GM19438 (cell line): Measurements from ENCODE around the gene TOMM5.
"Not testable (repeated sequence)": the region's sequence is repeated elsewhere in the genome, so short reads cannot be mapped to it uniquely, and the experiment has no call there.

Source experiments
- ATAC-seq: cut with Tn5 transposase; IDR thresholded peaks from one replicate; pipeline ENCODE4 v1.9.1; 2021; ENCODE audit warnings: low read depth; ENCODE audit not compliant: unreplicated experiment

Gene TOMM5

DNA sequence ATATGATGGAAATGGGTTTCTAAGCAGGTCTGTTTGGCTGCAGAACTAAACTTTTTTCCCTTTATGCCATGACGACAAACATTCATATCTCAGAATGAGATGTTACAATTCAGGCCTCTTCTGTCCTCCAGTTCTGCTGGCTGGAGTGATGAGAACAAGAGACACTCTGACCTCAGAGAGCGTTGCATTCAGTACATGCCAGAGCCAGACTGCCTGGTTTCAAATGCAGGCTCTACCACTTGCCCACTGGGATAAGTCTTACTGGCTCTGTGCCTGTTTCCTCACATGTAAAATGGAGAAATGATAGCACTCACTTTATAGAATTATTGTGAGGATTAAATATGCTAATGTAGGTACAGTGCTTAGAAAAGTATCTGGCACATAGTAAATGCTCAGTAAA, 24.8 kb upstream of the TOMM5 start:
- ATAC-seq = no peak

DNA sequence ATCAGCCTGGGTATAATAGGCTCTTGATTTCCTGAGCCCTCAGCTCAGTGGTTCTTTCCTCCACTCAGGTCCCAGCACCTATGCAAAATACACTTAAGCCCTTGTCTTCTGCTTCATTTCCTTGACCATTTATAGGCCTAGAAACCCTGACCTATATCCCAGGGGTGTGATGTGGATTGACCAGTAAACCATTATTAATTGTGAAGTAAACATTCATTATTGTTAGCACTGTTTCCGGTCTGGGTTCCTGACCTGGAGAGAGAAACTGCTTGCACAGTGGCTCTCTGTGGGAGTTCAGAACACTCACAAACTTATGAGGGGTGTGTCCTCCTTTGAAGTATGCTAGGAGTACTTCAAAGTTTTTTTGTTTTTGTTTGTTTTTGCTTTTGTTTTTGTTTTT, 19.6 kb upstream of the TOMM5 start:
- ATAC-seq = no peak

GRCh38 chr9:37611014-37611413, 18.6 kb upstream of the TOMM5 start:
- ATAC-seq = no peak

DNA sequence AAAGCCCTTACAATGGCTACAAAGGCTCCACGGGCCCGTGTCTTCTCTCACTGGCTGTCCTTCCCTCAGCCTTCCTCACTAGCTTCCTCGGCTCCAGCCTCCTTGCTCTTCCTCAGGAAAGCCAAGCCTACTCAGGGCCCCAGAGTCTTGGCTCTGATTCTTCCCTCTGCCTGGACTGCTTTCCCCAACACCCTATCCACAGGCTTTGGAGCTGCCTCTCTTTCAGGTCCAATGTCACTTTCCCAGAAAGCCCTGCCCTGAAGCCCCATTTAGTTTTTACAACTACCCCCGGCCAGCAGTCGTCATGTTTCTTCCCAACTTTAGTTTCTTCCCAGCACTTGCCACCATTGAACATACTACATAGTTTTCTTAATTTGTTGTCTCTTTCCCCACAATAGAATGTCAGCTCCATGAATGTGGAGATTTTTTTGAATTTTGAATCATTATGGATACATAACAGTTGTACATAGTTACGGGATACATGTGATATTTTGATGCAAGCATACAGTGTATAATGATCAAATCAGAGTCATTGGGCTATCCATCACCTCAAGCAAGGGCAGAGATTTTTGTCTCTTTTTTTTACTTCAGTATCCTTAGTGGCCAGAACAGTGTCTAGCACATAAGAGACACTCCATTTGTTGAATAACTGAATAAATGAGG, 17.5 kb upstream of the TOMM5 start:
- ATAC-seq = no peak

- ATAC-seq = no peak
Measured at GRCh38 chr9:37608250-37608649, 15.9 kb upstream of the TOMM5 start.

DNA sequence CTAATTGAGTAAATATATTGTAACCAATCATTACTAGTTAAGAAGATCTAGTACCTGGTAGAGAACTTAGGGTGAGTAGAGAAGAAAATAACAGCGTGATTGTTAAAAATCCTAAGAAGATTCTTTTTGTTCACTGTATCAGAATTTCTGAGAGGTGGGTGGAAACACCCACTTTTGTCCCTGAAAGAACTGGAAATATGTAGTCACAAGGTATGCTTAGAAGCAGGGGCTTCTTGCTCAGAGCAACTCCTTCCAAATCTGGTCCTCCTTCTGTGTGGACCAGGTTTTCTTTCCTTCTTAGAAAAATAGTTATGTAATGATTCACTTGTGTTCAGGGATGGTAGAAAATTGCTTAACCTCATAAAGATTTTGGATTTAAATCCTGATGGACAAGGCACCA, 11.9 kb upstream of the TOMM5 start:
- ATAC-seq = no peak

DNA sequence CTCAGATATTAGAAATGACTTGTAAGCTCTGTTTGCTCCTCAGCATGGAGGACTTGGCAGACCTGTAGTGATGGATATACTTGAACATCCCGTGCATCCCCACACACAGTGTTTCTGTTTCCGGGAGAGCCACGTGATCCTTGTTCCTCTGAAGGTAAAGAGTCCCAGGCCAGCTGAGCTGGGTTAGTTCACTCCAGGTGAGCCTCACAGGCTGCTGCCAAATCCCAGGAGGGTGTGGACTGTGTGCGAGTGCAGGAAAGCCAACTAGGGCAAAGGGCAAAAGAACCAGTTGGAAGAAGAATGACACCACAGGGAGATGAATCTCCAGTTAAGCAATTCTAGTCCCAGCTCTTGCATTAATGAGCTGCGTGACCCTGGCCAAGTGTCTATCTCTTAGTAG, 10.4 kb upstream of the TOMM5 start:
- ATAC-seq = no peak

DNA sequence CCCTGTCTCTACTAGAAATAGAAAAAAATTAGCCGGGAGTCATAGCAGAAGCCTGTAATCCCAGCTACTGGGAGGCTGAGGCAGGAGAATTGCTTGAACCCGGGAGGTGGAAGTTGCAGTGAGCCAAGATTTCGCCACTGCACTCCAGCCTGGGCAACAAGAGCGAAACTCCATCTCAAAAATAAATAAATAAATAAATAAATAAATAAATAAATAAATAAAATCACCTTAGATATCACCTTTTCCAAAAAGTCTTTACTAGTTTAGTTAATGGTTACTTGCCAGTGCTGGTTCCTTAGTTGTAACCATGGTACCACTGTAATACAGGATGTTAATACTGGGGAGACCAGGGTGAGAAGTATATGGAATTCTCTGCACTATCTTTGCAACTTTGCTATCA, 9.7 kb upstream of the TOMM5 start:
- not testable (repeated sequence) for ATAC-seq

- ATAC-seq = no peak
Measured at GRCh38 chr9:37596504-37596903, 4.1 kb upstream of the TOMM5 start.

GRCh38 chr9:37593883-37594448, 1.6 kb upstream of the TOMM5 start:
- ATAC-seq = no peak

- no peak for ATAC-seq
Measured at GRCh38 chr9:37587521-37587920, 4.9 kb downstream of the TOMM5 start.

GRCh38 chr9:37583522-37584121, 8.8 kb downstream of the TOMM5 start:
- no peak for ATAC-seq

DNA sequence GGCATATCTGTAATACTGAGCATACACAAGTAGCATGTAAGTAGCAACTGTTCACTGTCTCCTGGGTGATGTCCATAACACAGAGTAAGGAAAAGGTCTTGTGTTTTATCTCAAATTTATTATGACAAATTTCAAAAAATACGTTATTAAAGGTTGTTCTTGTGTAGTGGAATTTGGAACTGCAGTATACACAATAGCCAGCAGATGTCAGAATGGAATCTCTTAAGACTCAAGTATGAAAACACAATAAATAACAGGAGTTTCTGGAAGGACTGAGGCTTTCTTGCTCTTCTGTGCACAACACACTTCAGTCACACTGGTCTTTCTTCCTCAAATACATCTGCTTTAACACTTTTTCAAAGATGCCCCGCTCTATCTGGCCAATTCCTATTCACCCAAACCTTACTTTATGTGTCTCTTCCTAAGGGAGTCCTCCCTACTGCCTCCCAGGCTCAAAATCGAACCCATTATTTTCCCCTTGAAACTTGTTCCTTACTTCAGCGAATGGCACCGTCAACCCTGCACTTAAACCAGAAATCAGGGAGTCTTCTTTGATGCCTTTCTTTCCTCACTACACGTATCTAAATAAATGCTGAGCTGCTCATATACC, 9.7 kb downstream of the TOMM5 start:
- no peak for ATAC-seq

GRCh38 chr9:37575921-37576721, 16.3 kb downstream of the TOMM5 start, which contains the start of gene FBXO10:
Gene FBXO10, minus strand, starts transcription at chr9:37576380. Its CDS starts 34,612 bp downstream, at chr9:37541768.
- ATAC-seq = peak; percentile 78

- ATAC-seq = peak; percentile 45
Measured at GRCh38 chr9:37575511-37575914, 16.9 kb downstream of the TOMM5 start.

DNA sequence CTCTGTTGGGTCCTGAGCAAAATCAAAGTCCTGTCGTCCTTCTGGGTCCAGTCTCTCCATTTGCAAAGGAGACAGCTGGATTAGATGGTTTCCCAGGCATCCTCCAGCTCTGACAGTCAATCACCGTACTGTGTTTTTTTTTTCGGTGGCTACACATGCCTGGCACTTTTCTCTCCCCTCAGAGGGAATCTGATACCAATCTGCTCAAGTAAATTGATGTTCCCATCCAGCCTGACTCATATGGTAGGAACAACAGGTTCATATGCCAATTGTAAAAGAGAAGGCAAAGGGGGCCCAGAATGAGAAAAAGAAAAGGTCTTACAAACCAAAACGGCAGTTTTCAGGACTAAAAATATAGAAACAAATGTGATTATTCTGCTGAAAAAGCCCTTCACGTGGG, 17.4 kb downstream of the TOMM5 start:
- ATAC-seq = no peak

DNA sequence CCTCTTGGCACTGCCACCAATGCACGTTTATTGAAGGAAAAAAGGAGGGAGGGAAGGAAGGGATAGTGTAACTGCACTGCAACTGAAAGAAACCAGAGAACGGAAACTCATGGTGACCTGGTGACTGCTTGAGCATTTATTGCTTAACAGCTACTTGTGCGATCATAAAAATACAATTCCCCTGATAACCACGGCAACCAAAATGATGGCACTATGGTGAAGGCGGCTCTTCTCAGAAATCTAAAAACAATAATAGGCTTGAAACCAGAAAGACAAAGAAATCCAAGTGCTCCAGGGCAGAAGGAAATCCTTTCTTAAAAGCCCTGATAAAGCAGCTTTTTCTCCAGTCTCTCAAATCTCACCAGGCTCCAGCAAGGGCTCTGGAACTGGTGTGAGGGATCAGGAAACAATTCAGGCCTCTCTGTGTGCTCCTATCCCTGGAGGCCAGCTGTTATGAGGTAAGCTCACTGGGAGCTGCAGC, 18.1 kb downstream of the TOMM5 start:
- ATAC-seq = no peak

DNA sequence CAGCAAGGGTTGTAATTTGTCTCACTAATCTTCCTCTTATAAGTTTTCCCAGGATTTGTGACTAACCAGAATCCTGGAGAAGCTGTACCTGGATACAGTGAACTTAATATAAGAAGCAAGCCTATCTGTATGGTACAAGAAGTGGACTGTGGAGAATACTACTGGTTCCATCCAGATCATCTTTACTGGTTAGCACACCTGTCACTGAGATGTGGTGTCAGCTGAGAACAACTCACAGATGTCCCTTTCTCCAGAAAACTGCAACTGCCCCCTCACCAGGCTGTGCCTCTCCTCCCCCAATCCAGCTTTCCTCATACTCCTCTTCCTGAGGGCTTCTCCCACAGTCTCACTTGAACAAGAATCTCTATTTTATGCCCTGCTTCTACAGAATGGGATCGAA, 21.1 kb downstream of the TOMM5 start:
- ATAC-seq = no peak

GRCh38 chr9:37566716-37567115, 25.7 kb downstream of the TOMM5 start:
- no peak for ATAC-seq

DNA sequence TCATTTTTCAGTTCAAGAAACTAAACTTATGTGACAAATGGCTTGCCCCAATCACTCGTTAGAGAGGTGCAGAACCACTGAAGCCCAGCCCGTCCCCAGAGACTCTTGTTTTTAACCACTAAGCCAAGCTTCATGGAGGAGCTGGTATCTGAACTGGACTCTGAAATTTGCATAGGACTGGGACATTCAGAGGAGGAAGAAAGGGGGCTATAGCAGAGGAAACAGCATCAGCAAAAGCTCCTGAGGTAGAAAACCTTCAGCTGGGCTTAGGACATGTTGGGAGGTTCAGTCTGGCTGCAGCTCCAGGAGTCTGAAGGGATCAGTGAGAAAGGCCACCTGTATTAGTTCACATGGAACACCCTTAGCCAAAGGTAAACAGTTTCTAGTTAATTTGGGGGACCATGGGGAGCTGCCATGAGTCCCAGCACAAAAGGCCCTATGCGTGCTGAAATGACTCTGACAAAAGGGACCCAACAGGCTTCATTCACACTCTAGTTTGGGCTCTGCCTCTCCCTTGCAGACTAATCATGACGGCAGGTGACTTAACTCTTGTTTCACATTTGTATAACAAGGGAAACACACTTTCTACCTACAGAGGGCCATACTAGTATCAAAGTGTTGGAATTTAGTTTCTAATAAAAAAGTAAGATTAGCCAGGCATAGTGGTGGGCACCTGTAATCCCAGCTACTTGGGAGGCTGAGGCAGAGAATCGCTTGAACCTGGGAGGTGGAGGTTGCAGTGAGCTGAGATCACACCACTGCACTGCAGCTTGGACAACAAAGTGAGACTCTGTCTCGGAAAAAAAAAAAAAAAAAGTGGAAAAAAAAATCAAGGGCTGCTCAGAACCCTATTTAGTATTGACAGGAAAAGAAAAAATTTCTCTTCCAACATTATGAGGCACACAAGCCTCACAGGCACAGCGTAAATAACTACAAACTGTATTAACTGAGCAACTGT, 26.5 kb downstream of the TOMM5 start:
- ATAC-seq = peak; percentile 90
